ENCODE data around the gene PLLP. TPM values are rescaled to one million over a fixed set of nuclear protein-coding genes. Genes with fewer than 3 reads are reported as not detected.

PLLP gene
- total RNA-seq, 1 donor from 2014 or later = 0.79 TPM

GRCh38 chr16:57262841-57263540 is 21.5 kb downstream of the PLLP start:
- peaks cover 37% of the 10 kb centered on the region for H3K4me1 Mint-ChIP-seq
- H3K9me3 Mint-ChIP-seq = no peaks in the 10 kb centered on the region
- H3K27ac Mint-ChIP-seq (ENCODE audit: unreplicated experiment) = peak overlapping the region; percentile 97
- DNase-seq (ENCODE audit: low read depth, low spot score) = no peak
- H3K4me3 Mint-ChIP-seq = peak overlapping the region; percentile 72
- H3K27me3 Mint-ChIP-seq (ENCODE audit: low read depth) = no peaks in the 10 kb centered on the region
- H3K36me3 Mint-ChIP-seq (ENCODE audit: low read depth) = no peaks in the 10 kb centered on the region
- no peak for TF ChIP-seq CTCF (conservative IDR thresholded peaks at IDR 0.05)

GRCh38 chr16:57261806-57262205 is 22.7 kb downstream of the PLLP start:
- Mint-ChIP-seq H3K27ac (ENCODE audit: unreplicated experiment) (peak overlapping the region; percentile 91), H3K4me1 (peaks cover 35% of the 10 kb centered on the region), H3K27me3 (ENCODE audit: low read depth) (no peaks in the 10 kb centered on the region), H3K9me3 (no peaks in the 10 kb centered on the region), H3K36me3 (ENCODE audit: low read depth) (no peaks in the 10 kb centered on the region), H3K4me3 (no peak overlapping the region)
- no peak for DNase-seq (ENCODE audit: low read depth, low spot score)
- TF ChIP-seq CTCF (conservative IDR thresholded peaks at IDR 0.05) = no peak

GRCh38 chr16:57260294-57260929 is 24.1 kb downstream of the PLLP start:
- DNase-seq (ENCODE audit: low read depth, low spot score) = peak; percentile 33
- H3K4me3 Mint-ChIP-seq = peak overlapping the region; percentile 79
- peak overlapping the region; percentile 97 for H3K27ac Mint-ChIP-seq (ENCODE audit: unreplicated experiment)
- H3K9me3 Mint-ChIP-seq = no peaks in the 10 kb centered on the region
- peaks cover 33% of the 10 kb centered on the region for H3K4me1 Mint-ChIP-seq
- no peaks in the 10 kb centered on the region for H3K36me3 Mint-ChIP-seq (ENCODE audit: low read depth)
- H3K27me3 Mint-ChIP-seq (ENCODE audit: low read depth) = no peaks in the 10 kb centered on the region
- no peak for TF ChIP-seq CTCF (conservative IDR thresholded peaks at IDR 0.05)

GRCh38 chr16:57258910-57259475 is 25.5 kb downstream of the PLLP start:
- H3K9me3 Mint-ChIP-seq = no peaks in the 10 kb centered on the region
- H3K4me3 Mint-ChIP-seq = no peak overlapping the region
- H3K27ac Mint-ChIP-seq (ENCODE audit: unreplicated experiment) = no peak overlapping the region
- no peaks in the 10 kb centered on the region for H3K27me3 Mint-ChIP-seq (ENCODE audit: low read depth)
- DNase-seq (ENCODE audit: low read depth, low spot score) = no peak
- no peaks in the 10 kb centered on the region for H3K36me3 Mint-ChIP-seq (ENCODE audit: low read depth)
- no peak for TF ChIP-seq CTCF (conservative IDR thresholded peaks at IDR 0.05)
- H3K4me1 Mint-ChIP-seq = peaks cover 31% of the 10 kb centered on the region

- H3K27me3 Mint-ChIP-seq (ENCODE audit: low read depth) = no peaks in the 10 kb centered on the region
- no peak overlapping the region for H3K27ac Mint-ChIP-seq (ENCODE audit: unreplicated experiment)
- H3K9me3 Mint-ChIP-seq = no peaks in the 10 kb centered on the region
- peak overlapping the region; percentile 27 for H3K4me3 Mint-ChIP-seq
- DNase-seq (ENCODE audit: low read depth, low spot score) = no peak
- no peaks in the 10 kb centered on the region for H3K36me3 Mint-ChIP-seq (ENCODE audit: low read depth)
- no peak for TF ChIP-seq CTCF (conservative IDR thresholded peaks at IDR 0.05)
- peaks cover 31% of the 10 kb centered on the region for H3K4me1 Mint-ChIP-seq
These were observed 26.1 kb downstream of the PLLP start for GRCh38 chr16:57258226-57258909.
